ENCODE measurements around the gene SLC25A23.

Gene SLC25A23

GRCh38 chr19:6481541-6482342 lies 22.1 kb upstream of the SLC25A23 start, which contains the start of gene DENND1C:
Gene DENND1C, minus strand, starts transcription at chr19:6481787. Its CDS starts 92 bp downstream, at chr19:6481695.
- peak in 1 of 2 donors; percentile 42 for DNase-seq (ENCODE audit: low read depth in 2 of 2)

DNA sequence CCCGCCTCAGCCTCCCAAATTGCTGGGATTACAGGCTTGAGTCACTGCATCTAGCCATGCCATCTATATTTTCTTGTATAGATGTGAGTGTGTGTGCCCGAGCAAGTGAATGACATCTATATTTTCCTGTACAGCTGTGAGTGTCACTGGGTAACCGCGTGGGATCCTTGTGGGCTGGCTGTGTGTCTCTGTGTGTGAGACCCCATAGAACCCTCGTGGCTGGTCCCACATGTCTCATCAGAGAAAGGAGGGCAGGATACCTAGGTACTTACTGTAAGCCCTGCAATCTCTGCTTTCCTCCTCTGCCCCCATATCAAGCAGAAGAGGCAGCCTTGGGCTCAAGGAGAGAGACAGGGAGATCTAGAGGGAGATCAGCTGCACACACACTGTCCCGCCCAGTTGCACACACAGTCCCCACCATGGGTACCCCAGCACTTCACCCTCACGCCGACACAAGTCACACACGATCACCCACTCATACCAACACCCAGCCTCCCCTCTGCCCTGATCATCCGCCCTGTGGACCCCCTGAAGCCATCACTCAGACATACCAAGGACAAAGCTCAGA lies 21.3 kb upstream of the SLC25A23 start:
- DNase-seq (ENCODE audit: low read depth in 2 of 2): peak in 1 of 2 donors; percentile 30

DNA sequence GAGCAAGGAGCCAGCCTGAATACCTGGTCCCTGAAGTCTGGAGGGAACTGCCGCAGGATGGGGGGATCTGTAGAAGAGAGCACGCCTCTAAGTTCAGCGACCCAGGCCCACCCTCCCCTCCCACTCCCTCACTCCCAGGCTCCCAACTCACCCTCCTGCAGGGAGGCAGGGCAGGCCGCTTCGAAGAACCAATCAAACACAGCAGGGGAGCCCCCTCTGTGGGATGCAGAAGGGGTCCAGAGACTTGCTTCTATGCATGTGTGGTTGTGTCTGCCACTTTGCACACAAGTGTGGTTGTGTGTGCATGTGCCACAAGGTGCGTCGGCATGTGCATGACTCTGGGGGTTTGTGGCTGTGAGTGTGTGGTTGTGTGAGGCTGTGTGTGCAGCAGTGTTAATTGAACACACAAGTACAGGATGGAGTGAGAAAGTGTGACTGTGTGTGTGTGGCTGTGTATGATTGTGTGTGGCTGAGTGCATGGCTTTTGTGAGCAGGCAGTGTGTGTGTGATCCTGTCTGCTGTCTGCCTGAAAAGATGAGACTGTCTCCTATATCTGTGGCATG lies 20.3 kb upstream of the SLC25A23 start:
- no peak for DNase-seq (ENCODE audit: low read depth in 2 of 2)

GRCh38 chr19:6478815-6479214 lies 19.2 kb upstream of the SLC25A23 start:
- no peak for DNase-seq (ENCODE audit: low read depth in 2 of 2)

DNA sequence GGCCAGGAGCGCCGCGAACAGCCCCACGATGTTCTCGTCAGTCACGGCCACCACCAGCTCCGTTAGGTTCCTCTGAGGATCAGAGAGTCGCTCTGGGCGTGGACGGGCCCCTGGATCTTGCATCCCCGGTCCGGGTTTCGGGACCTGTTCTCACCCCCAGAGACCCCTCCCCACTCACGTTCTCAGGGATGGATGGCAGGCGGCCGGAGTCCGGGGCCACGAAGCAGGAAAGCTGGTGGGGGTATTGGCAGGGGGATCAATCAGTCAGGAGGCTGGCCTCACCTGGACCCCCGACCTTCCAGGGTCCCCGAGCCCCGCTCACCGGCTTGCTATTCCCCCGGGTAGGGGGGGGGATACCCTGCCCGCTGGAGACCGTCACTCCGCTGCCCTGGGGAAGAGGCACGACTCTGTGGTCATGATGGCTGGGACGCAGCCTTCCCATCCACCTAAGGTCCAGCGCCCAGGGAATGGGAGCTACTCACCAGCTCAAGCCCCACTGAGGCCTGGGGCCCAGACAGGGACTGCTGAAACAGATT lies 17.4 kb upstream of the SLC25A23 start:
- no peak for DNase-seq (ENCODE audit: low read depth in 2 of 2)

- no peak for DNase-seq (ENCODE audit: low read depth in 2 of 2)
Observed at GRCh38 chr19:6476155-6476895, 16.7 kb upstream of the SLC25A23 start.

- no peak for DNase-seq (ENCODE audit: low read depth in 2 of 2)
Observed at GRCh38 chr19:6475321-6476108, 15.9 kb upstream of the SLC25A23 start.

DNA sequence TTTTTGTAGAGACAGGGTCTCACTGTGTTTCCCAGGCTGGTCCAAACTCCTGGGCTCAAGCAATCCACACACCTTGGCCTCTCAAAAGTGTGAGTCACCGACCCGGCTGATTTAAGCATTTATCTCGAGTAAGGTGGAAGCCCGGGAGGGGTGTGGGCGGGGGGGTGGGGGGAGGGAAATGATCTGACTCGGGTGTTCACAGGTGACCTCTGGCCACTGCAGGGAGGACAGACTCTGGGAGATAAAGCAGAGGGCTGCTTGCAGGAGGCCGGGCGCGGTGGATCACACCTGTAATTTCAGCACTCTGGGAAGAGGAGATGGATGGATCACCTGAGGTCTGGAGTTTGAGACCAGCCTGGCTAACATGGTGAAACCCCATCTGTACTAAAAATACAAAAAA lies 14.1 kb upstream of the SLC25A23 start:
- no peak for DNase-seq (ENCODE audit: low read depth in 2 of 2)

DNA sequence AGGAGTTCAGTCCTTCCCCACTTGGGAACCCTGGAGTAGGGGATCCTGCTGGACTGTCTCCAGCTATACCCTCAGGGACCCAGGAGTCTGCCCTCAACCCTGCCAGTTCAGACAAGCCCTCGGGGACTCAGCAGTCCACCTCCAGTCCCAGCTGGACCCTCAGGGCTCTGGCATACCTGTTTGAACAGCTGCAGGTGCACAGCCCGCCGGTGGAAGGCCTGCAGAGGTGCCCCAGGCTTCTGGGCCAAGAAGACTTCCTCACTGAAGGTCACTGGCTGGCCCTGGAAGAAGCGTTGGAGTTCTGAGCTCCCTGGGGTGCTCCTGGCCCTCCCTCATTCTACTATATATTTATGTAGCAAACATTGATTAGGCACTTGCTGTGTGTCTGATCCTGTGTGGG lies 13.1 kb upstream of the SLC25A23 start:
- DNase-seq (ENCODE audit: low read depth in 2 of 2): no peak

GRCh38 chr19:6471076-6471475 lies 11.5 kb upstream of the SLC25A23 start:
- DNase-seq (ENCODE audit: low read depth in 2 of 2): no peak

DNA sequence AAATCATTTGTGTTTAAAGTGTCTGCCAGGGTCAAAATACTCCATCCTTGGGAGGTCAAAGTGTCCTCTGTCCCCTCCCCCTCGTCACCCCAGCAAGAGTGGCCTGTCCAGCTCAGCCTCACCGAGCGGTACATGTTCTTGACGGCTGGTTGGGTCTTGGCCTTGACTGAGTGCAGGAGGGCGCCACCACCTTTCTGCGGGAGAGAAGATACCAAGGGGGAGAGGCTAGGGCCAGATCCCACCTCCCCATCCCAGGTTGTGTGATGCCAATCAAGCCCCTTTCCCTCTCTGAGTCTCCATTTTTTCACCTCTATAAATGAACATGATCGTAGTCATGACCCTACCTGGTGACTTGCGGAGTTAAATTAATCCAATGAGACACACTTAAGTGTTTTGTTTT lies 10.6 kb upstream of the SLC25A23 start:
- DNase-seq (ENCODE audit: low read depth in 2 of 2): no peak

GRCh38 chr19:6467384-6467783 lies 7.8 kb upstream of the SLC25A23 start:
- DNase-seq (ENCODE audit: low read depth in 2 of 2): no peak

DNA sequence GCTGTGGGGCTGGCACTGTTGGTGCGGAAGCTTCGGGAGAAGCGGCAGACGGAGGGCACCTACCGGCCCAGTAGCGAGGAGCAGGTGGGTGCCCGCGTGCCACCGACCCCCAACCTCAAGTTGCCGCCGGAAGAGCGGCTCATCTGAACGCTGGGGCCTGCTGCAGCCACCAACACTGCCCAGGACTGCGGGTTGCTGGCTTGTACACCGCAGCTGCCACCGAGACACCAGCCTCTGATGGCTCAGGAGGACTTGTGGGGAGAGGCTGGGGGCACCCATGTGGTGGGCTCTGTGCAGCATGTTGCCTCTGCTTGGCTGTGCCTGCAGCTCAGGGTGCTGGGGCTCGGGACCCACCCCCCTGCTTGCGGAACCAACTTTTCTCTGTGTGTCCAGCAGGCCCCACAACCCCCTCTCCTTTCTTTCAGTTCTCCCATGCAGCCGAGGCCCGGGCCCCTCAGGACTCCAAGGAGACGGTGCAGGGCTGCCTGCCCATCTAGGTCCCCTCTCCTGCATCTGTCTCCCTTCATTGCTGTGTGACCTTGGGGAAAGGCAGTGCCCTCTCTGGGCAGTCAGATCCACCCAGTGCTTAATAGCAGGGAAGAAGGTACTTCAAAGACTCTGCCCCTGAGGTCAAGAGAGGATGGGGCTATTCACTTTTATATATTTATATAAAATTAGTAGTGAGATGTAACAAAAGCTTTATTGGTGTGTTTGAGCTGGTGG lies 7.1 kb upstream of the SLC25A23 start:
- DNase-seq (ENCODE audit: low read depth in 2 of 2): no peak

GRCh38 chr19:6465663-6466062 lies 6.1 kb upstream of the SLC25A23 start:
- DNase-seq (ENCODE audit: low read depth in 2 of 2): no peak

DNA sequence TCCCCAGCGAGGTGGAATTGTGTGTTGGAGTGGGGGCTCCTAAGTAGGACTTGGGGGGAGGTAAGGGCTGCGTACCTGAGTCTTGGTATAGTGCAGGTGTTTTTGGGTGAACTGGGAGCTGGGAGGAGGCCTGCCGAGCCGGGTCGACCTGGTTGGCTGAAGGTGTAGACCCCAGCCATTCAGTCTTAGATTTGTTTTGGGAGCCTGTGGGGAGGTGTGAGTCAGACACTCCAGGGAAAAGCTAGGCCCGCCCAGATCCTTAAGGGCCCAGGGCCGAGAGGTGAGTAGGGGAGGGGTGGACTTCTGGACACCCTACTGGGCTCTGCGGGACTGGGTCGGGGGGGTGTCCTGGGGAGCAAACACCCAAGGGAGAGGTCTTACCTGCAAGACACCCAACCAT lies 5.4 kb upstream of the SLC25A23 start:
- DNase-seq (ENCODE audit: low read depth in 2 of 2): no peak

DNA sequence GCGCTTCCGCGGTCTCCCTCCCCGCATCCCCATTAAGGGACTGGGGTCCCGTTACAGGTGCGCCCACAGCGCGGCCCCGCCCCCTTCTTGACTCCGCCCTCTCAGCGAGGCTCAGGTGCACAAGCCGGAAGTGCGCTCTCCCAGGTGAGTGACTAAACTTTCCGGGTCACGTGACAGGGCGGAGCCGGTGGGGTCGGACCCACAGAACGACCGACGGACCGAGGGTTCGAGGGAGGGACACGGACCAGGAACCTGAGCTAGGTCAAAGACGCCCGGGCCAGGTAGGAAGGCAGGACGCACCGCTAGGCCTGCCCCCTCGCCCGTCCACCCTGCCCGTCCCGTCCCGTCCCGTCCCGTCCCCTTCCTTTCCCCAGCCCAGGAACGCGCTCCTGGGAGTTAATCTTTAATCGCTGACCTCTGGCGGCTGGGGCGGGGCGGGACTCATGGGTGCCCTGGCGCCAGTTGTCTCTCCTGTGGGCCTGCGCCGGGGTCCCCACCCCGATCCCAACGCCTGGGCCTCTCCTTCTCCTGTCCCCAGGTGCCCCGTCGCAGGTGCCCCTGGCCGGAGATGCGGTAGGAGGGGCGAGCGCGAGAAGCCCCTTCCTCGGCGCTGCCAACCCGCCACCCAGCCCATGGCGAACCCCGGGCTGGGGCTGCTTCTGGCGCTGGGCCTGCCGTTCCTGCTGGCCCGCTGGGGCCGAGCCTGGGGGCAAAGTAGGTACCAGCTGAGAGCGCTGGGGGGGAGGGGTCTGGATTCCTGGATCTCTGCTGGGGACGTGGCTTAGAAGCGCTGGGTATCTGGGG lies 4.7 kb upstream of the SLC25A23 start, which contains the start of gene CRB3:
TSS of gene CRB3 (plus strand) at position 202 of the 804 bp plus-strand sequence. CDS start at position 633, 431 bp downstream.
- peak in 1 of 2 donors; percentile 23 for DNase-seq (ENCODE audit: low read depth in 2 of 2)

DNA sequence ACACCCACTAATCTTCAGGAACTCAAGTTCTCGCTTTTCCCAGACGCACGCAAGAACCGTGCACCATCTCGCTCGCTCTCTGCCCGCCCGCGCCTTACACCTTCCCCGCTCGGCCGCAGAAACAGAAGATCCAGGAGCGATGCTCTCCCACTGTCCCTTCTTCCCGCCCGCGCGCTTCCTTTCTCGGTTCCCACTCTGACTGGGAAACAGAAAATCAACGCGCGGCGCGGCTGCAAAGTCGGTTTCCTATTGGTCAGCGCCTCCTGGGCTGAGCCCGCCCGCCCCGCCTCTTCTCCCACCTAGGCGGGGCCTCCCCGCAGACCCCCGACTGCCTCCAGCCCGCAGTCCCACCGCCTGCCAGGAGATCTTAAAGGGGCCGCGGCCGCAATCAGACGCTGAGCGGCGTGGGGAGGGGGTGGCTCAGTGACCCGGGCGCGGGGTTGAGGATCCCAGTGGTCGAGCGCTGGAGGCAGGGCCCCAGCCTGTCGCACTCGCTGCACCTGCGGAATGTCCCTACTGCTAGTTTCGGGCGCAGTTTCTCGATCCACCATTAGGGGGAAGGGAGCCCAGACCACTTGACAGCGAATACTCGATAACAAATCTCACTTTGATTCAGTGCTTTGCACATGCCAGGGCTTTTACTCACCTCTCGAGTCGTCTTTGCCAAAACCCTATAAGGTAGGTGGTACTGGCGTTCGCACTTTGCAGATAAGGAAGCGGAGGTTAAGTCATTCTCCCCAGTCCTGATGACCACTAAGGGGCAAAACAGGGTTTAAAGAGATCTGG lies 700 bp upstream of the SLC25A23 start:
- DNase-seq (ENCODE audit: low read depth in 2 of 2): peak; percentile 91 to 93

DNA sequence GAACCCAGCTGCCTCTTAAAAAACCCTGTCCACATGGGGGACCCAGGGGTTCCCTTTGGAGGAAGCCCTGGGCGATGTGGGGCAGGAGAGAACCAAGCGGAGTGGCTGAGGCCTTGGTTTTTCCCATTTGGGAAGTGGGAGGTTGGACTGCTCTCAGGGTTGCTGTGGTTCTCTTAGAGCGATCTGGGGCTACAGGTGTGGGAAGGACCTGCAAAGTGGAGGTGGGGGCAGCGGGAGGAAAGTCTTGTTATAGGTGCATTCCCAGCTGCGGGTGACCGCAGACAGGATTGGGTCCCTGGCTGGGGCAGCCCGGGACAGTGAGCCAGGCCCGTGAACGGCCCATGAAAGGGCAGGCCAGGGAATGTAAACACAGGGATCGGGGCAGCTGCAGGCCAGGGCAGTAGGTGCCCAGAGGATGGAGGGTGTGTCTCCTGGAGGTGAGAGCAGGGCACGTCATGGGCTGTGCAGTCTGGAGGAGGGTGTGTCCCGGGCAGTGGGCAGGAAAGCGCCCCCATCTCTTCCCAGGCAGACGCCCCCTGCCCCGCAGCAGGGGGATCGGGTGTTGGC lies 814 bp downstream of the SLC25A23 start:
- DNase-seq (ENCODE audit: low read depth in 2 of 2): no peak

Data from activated CD8-positive, alpha-beta memory T cell treated with anti-CD3 and anti-CD28 coated beads for 4 hours (primary cell).